ENCODE results near the gene PSMD8. TPM values are rescaled to one million over a fixed set of nuclear protein-coding genes. Genes with fewer than 3 reads are reported as not detected.

Gene PSMD8
- total and polyA plus RNA-seq, 2 of the 8 experiments (the other 6 are each of a cell fraction or from before 2014, with no cell fraction given) = 170 to 486 TPM

GRCh38 chr19:38388349-38389100 lies 14.2 kb downstream of the PSMD8 start, which contains the start of gene SPRED3:
SPRED3 (plus strand) TSS chr19:38388697; CDS start chr19:38390303, 1,606 bp downstream.
- Histone ChIP-seq H3K14ac (ENCODE audit: insufficient read length) (no peak within 1 kb of the TSS), H3K79me2 (ENCODE audit: control insufficient read depth in 1 of 2, insufficient read depth in 2 of 2, low read length in 2 of 2) (peaks cover 0 to 7% of the 10 kb centered on the region in 2 experiments; a peak in 2 of 4 replicates), H3K23ac (ENCODE audit: insufficient read length) (no peak within 1 kb of the TSS), H2BK120ac (replicated peaks; ENCODE audit: low read depth, low read length) (peak within 1 kb of the TSS; percentile 82), H3K27ac (ENCODE audit: low read depth, low read length) (peak within 1 kb of the TSS; percentile 74), H4K8ac (ENCODE audit: extremely low read depth, insufficient read depth, low read length) (peak within 1 kb of the TSS; percentile 91), H2BK15ac (ENCODE audit: low read length) (no peak within 1 kb of the TSS; the same call in 1 of the 2 replicates), H3K4me1 (replicated peaks in 1 of 4; ENCODE audit: control insufficient read depth in 3 of 4, insufficient read depth in 4 of 4, low read length in 3 of 4) (peaks cover 10 to 23% (median 14%) of the 10 kb centered on the region in 4 experiments), H2BK20ac (ENCODE audit: low read length) (no peak within 1 kb of the TSS), H4K91ac (replicated peaks; ENCODE audit: insufficient read length, low read length) (peak within 1 kb of the TSS; percentile 92), H3K36me3 (ENCODE audit: control insufficient read depth in 2 of 4, insufficient read depth in 4 of 4, low read length in 3 of 4) (peaks cover 2 to 14% (median 6%) of the 10 kb centered on the region in 4 experiments; a peak in 3 of 8 replicates), H2BK5ac (ENCODE audit: low read depth, low read length) (peak within 1 kb of the TSS; percentile 86; the same call in 1 of the 2 replicates), H3K4me3 (ENCODE audit: extremely low read depth in 1 of 4, insufficient read depth in 2 of 4, low read depth in 3 of 4, low read length in 4 of 4) (peak within 1 kb of the TSS; percentile 93 to 98 (median 96)), H3K18ac (ENCODE audit: extremely low read depth, low read length) (peak within 1 kb of the TSS; percentile 97), H3K4me2 (ENCODE audit: insufficient read depth in 1 of 2, low read depth in 2 of 2, low read length in 2 of 2) (peak within 1 kb of the TSS; percentile 92 to 93), H3K23me2 (ENCODE audit: low read depth, low read length) (peaks cover 12% of the 10 kb centered on the region), H3K56ac (replicated peaks; ENCODE audit: insufficient read length, low read depth, low read length) (peak within 1 kb of the TSS; percentile 97), H4K5ac (ENCODE audit: insufficient read length, low read depth, low read length) (peak within 1 kb of the TSS; percentile 93), H2AK5ac (ENCODE audit: low read depth, low read length) (no peak within 1 kb of the TSS), H2BK12ac (ENCODE audit: low read depth, low read length) (0 out of 2 replicates have a peak within 1 kb of the TSS, but pooled peaks have one; percentile 39), H3K4ac (replicated peaks; ENCODE audit: insufficient read length, low read depth, low read length) (peak within 1 kb of the TSS; percentile 87), H3K9me3 (ENCODE audit: insufficient read depth in 2 of 2, low read depth in 1 of 2, low read length in 1 of 2) (no peaks in the 10 kb centered on the region), H3K9ac (replicated peaks in 1 of 4; ENCODE audit: extremely low read depth in 1 of 4, low read depth in 3 of 4, low read length in 3 of 4) (peak within 1 kb of the TSS; percentile 66 to 80 (median 74)), H3K27me3 (replicated peaks in 1 of 4; ENCODE audit: control insufficient read depth in 3 of 4, extremely low read depth in 1 of 4, insufficient read depth in 3 of 4, low read length in 3 of 4) (no peaks in the 10 kb centered on the region), H3K79me1 (ENCODE audit: low read depth, low read length) (peaks cover 4% of the 10 kb centered on the region; the same call in 1 of the 2 replicates), H4K20me1 (replicated peaks in 1 of 2; ENCODE audit: control insufficient read depth in 1 of 2, insufficient read depth in 2 of 2, low read length in 2 of 2) (peaks cover 0 to 6% of the 10 kb centered on the region in 2 experiments), H2AFZ (ENCODE audit: low read length) (peak within 1 kb of the TSS; percentile 11; the same call in 1 of the 2 replicates)
- DNase-seq (ENCODE audit: low read depth in 1 of 2, low spot score in 2 of 2) (peak in 1 of 2 experiments; percentile 81), FAIRE-seq (no peak)
- WGBS, 2 experiments (ENCODE audit: extremely low coverage in 1 of 2, insufficient coverage in 1 of 2, insufficient read length in 1 of 2, insufficient replicate concordance in 2 of 2, low coverage in 1 of 2, low lambda C conversion rate in 2 of 2, missing lambda C conversion rate in 1 of 2) = 1% methylated on average over 12 of the region's 46 CpGs; no CpG with 5 or more reads in 1 of the 2 experiments
- CTCF ChIA-PET (ENCODE audit: partially characterized antibody) = interaction anchor here (0.7 to 1.0 kb wide), 2 partner anchors 14 to 70 kb away, joined by 3 read pairs; partner anchors contain the start of gene FAM98C
- POLR2A ChIA-PET (ENCODE audit: partially characterized antibody) = interaction anchor here (0.6 to 4.3 kb wide), 15 partner anchors 13 to 230 kb away, joined by 3 to 38 read pairs (median 3); partner anchors contain the start of genes C19orf33, FAM98C, PSMD8 and SPINT2
- TF ChIP-seq RNF2 (IDR thresholded peaks at IDR 0.05; ENCODE audit: borderline replicate concordance, low read depth, low read length, missing control alignments, poor library complexity, severe bottlenecking) = no peak
- peak; percentile 6 to 46; a peak in 1 of 4 replicates for TF ChIP-seq HDAC2 (IDR thresholded peaks at IDR 0.05; ENCODE audit: borderline replicate concordance in 1 of 2, low read depth in 2 of 2, low read length in 2 of 2)
- no peak for TF ChIP-seq TAF7 (optimal IDR thresholded peaks at IDR 0.05; ENCODE audit: borderline replicate concordance, low read depth, low read length)
- TF ChIP-seq POU5F1 (IDR thresholded peaks at IDR 0.05; ENCODE audit: low read depth, low read length) = no peak
- peak; percentile 90 for TF ChIP-seq FOSL1 (IDR thresholded peaks at IDR 0.05; ENCODE audit: insufficient read depth, low read depth, low read length)
- TF ChIP-seq SIRT6 (IDR thresholded peaks at IDR 0.05; ENCODE audit: low read length) = no peak
- TF ChIP-seq POLR2AphosphoS5 (IDR thresholded peaks at IDR 0.05; ENCODE audit: low read depth, low read length) = 0 out of 2 replicates have a peak, but pooled peaks have one; percentile 3
- TF ChIP-seq EGR1 (IDR thresholded peaks at IDR 0.05; ENCODE audit: borderline replicate concordance, low read depth, low read length) = peak; percentile 23; the same call in 1 of the 2 replicates
- peak in 1 of 2 experiments; percentile 37; a peak in 1 of 3 replicates for TF ChIP-seq POLR2A (IDR thresholded peaks at IDR 0.05; ENCODE audit: control extremely low read depth in 1 of 2, low read depth in 2 of 2, low read length in 2 of 2)
- no peak for TF ChIP-seq TBP (IDR thresholded peaks at IDR 0.05; ENCODE audit: low read depth, low read length)
- peak; percentile 12; the same call in 1 of the 2 replicates for TF ChIP-seq TAF1 (IDR thresholded peaks at IDR 0.05; ENCODE audit: low read depth, low read length)

Measured in H1 (cell line).